ENCODE measurements around the gene CNTNAP2. TPM values are rescaled to one million over a fixed set of nuclear protein-coding genes. Genes with fewer than 3 reads are reported as not detected.

Gene CNTNAP2
- total RNA-seq, 2 donors from 2014 or later, result 171 to 228 TPM

DNA sequence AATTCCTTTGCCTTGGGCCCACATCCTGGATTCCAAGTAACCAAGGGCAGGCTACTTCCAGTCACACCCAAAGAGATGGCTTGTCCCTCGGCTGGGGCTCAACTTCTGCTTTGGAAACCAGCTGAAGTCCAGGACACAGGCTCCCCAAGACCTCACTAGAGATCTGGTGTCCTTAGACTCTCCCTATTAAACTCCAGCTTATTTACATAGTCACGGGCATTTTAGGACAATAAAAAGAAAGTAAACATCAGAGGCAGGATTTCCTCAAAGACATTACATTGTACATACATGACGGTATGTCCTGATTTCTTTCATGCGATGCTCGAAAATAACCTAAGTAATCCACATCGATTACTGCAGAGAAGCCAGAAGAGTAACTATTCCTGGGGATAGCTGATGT, 2012.4 kb downstream of the CNTNAP2 start:
- no peak overlapping the region for H3K9ac ChIP-seq (ENCODE audit: extremely low read depth, low read length, poor library complexity, severe bottlenecking)

DNA sequence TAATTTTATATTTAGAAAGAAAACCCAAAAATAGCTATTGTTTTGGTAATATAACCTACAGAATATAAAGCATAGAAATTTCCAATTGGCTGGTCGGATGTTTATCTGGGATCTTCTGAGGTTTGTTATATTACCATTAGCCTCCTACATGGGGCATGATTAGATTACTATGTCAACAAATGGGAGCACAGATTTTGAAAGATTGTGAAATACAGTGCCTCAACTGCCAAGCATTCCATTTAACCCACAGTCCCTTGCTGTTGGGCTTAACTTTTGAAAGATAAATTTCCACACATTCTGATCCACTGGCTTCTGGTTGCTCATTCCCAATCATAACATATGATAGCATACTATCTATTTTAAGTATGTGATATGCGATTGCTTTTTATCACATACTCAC, 2018.5 kb downstream of the CNTNAP2 start:
- H3K27ac ChIP-seq (ENCODE audit: low read depth, low read length), result no peak overlapping the region
- no peak overlapping the region for H3K9ac ChIP-seq (ENCODE audit: extremely low read depth, low read length, poor library complexity, severe bottlenecking)
- no peak overlapping the region for H3K4me3 Mint-ChIP-seq

More for the DNA sequence above, 2012.4 kb downstream of the CNTNAP2 start:
- Mint-ChIP-seq H3K27ac (no peak overlapping the region), H3K27me3 (ENCODE audit: insufficient read depth) (no peaks in the 10 kb centered on the region), H3K4me1 (no peaks in the 10 kb centered on the region), H3K9me3 (no peaks in the 10 kb centered on the region), H3K36me3 (ENCODE audit: low read depth) (no peaks in the 10 kb centered on the region), H3K4me3 (no peak overlapping the region)
- Histone ChIP-seq H3K27me3 (ENCODE audit: control insufficient read depth, insufficient read depth, low read length, poor library complexity, severe bottlenecking) (no peaks in the 10 kb centered on the region), H3K9me3 (ENCODE audit: control insufficient read depth, low read length) (no peaks in the 10 kb centered on the region), H3K4me1 (ENCODE audit: control insufficient read depth, insufficient read depth, low read length) (no peaks in the 10 kb centered on the region), H3K4me3 (ENCODE audit: low read length) (no peak overlapping the region), H3K36me3 (ENCODE audit: control insufficient read depth, insufficient read depth, low read length) (no peaks in the 10 kb centered on the region), H3K27ac (ENCODE audit: low read depth, low read length) (no peak overlapping the region)
- WGBS, 2 experiments (ENCODE audit: insufficient coverage in 1 of 2, insufficient read length in 1 of 2), result 97 to 100% methylated on average over 4 to 6 of the region's 6 CpGs
- DNase-seq, result no peak
- TF ChIP-seq, protein P1, sequence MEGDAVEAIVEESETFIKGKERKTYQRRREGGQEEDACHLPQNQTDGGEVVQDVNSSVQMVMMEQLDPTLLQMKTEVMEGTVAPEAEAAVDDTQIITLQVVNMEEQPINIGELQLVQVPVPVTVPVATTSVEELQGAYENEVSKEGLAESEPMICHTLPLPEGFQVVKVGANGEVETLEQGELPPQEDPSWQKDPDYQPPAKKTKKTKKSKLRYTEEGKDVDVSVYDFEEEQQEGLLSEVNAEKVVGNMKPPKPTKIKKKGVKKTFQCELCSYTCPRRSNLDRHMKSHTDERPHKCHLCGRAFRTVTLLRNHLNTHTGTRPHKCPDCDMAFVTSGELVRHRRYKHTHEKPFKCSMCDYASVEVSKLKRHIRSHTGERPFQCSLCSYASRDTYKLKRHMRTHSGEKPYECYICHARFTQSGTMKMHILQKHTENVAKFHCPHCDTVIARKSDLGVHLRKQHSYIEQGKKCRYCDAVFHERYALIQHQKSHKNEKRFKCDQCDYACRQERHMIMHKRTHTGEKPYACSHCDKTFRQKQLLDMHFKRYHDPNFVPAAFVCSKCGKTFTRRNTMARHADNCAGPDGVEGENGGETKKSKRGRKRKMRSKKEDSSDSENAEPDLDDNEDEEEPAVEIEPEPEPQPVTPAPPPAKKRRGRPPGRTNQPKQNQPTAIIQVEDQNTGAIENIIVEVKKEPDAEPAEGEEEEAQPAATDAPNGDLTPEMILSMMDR (conservative IDR thresholded peaks at IDR 0.05), result no peak

DNA sequence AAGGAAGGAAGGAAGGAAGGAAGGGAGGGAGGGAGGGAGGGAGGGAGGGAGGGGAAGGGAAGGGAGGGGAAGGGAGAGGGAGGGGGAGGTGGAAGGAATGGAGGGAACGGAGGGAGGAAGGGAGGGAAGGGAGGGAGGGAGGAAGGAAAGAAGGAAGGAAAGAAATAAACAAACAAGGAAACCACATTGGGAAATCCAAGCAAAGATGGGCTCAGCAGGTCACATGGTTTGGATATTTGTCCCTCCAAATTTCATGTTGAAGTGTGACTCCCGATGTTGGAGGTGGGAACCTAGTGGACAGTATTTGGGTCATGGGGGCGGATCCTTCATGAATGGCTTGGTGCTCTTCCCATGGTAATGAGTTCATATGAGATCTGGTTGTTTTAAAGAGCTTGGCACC, 2019.4 kb downstream of the CNTNAP2 start:
- Histone ChIP-seq H3K9me3 (ENCODE audit: control insufficient read depth, low read length) (peaks cover 22% of the 10 kb centered on the region), H3K36me3 (ENCODE audit: control insufficient read depth, insufficient read depth, low read length) (no peaks in the 10 kb centered on the region), H3K27me3 (ENCODE audit: control insufficient read depth, insufficient read depth, low read length, poor library complexity, severe bottlenecking) (peaks cover 6% of the 10 kb centered on the region), H3K4me1 (ENCODE audit: control insufficient read depth, insufficient read depth, low read length) (no peaks in the 10 kb centered on the region), H3K27ac (ENCODE audit: low read depth, low read length) (no peak overlapping the region), H3K9ac (ENCODE audit: extremely low read depth, low read length, poor library complexity, severe bottlenecking) (no peak overlapping the region), H3K4me3 (ENCODE audit: low read length) (no peak overlapping the region)
- TF ChIP-seq, protein P1 (conservative IDR thresholded peaks at IDR 0.05), result no peak
- DNase-seq, result no peak
- Mint-ChIP-seq H3K36me3 (ENCODE audit: low read depth) (no peaks in the 10 kb centered on the region), H3K4me1 (peaks cover 3% of the 10 kb centered on the region), H3K9me3 (peaks cover 13% of the 10 kb centered on the region), H3K27ac (no peak overlapping the region), H3K27me3 (ENCODE audit: insufficient read depth) (peaks cover 3% of the 10 kb centered on the region), H3K4me3 (no peak overlapping the region)
- 93 to 100% methylated on average over 2 to 3 of the region's 3 CpGs for WGBS, 2 experiments (ENCODE audit: insufficient coverage in 1 of 2, insufficient read length in 1 of 2)

More for the DNA sequence above, 2018.5 kb downstream of the CNTNAP2 start:
- H3K4me3 ChIP-seq (ENCODE audit: low read length), result no peak overlapping the region
- Mint-ChIP-seq H3K9me3 (peaks cover 6% of the 10 kb centered on the region), H3K4me1 (peaks cover 3% of the 10 kb centered on the region), H3K27me3 (ENCODE audit: insufficient read depth) (peaks cover 3% of the 10 kb centered on the region), H3K27ac (no peak overlapping the region), H3K36me3 (ENCODE audit: low read depth) (no peaks in the 10 kb centered on the region)
- H3K27me3 ChIP-seq (ENCODE audit: control insufficient read depth, insufficient read depth, low read length, poor library complexity, severe bottlenecking), result peaks cover 6% of the 10 kb centered on the region
- peaks cover 14% of the 10 kb centered on the region for H3K9me3 ChIP-seq (ENCODE audit: control insufficient read depth, low read length)
- H3K4me1 ChIP-seq (ENCODE audit: control insufficient read depth, insufficient read depth, low read length), result no peaks in the 10 kb centered on the region
- TF ChIP-seq, protein P1 (conservative IDR thresholded peaks at IDR 0.05), result no peak
- WGBS, 2 experiments (ENCODE audit: insufficient coverage in 1 of 2, insufficient read length in 1 of 2), result 87% methylated on average over 2 of the region's 2 CpGs; no CpG with 5 or more reads in 1 of the 2 experiments
- DNase-seq, result no peak
- H3K36me3 ChIP-seq (ENCODE audit: control insufficient read depth, insufficient read depth, low read length), result no peaks in the 10 kb centered on the region
